H9 (cell line): ENCODE measurements around the gene ENTPD1. TPM values are rescaled to one million over a fixed set of nuclear protein-coding genes. Genes with fewer than 3 reads are reported as not detected.

Experiments used
- DNase-seq: peaks from one replicate; pipeline ENCODE4 v3.0.0-alpha.2; 2017
- H2AFZ ChIP-seq: one replicate; pipeline ENCODE4 v1.6.1; 2013; ENCODE audit warnings: mild to moderate bottlenecking, low read length, control low read depth, moderate library complexity
- H2AK5ac ChIP-seq: 2 replicates; pipeline ENCODE4 v1.6.1; 2013; ENCODE audit warnings: low read length, control low read depth, mixed read lengths; ENCODE audit not compliant: insufficient read length
- H2BK120ac ChIP-seq: one replicate; pipeline ENCODE4 v1.6.1; 2013; ENCODE audit warnings: low read depth, mild to moderate bottlenecking, low read length, control low read depth, inconsistent platforms; ENCODE audit not compliant: poor library complexity, severe bottlenecking
- H2BK12ac ChIP-seq: 2 replicates; pipeline ENCODE4 v1.6.1; 2013; ENCODE audit warnings: low read length, control low read depth, mixed read lengths, low read depth; ENCODE audit not compliant: insufficient read length
- H2BK15ac ChIP-seq: 2 replicates; pipeline ENCODE4 v1.6.1; 2013; ENCODE audit warnings: low read depth, low read length, control low read depth
- H2BK20ac ChIP-seq: one replicate; pipeline ENCODE4 v1.6.1; 2013; ENCODE audit warnings: low read depth, mild to moderate bottlenecking, low read length, control low read depth, inconsistent platforms; ENCODE audit not compliant: poor library complexity, severe bottlenecking
- H2BK5ac ChIP-seq: 2 replicates; pipeline ENCODE4 v1.6.1; 2013; ENCODE audit warnings: low read length, control low read depth, mixed read lengths; ENCODE audit not compliant: insufficient read length
- H3K14ac ChIP-seq: 2 replicates; pipeline ENCODE4 v1.6.1; 2013; ENCODE audit warnings: low read length, control low read depth; ENCODE audit not compliant: insufficient read depth
- H3K18ac ChIP-seq: 2 replicates; pipeline ENCODE4 v1.6.1; 2013; ENCODE audit warnings: low read depth, mild to moderate bottlenecking, mixed read lengths, low read length, control low read depth; ENCODE audit not compliant: insufficient read length
- H3K23ac ChIP-seq: 2 replicates; pipeline ENCODE4 v1.6.1; 2013; ENCODE audit warnings: low read length, control low read depth, mixed read lengths, low read depth; ENCODE audit not compliant: insufficient read length
- H3K23me2 ChIP-seq: 2 replicates; pipeline ENCODE4 v1.6.1; 2013; ENCODE audit warnings: low read depth, mild to moderate bottlenecking, mixed read lengths, low read length, control low read depth; ENCODE audit not compliant: insufficient read length, poor library complexity, severe bottlenecking
- H3K27ac ChIP-seq: 2 replicates; pipeline ENCODE4 v1.5.1; 2013; ENCODE audit warnings: low read length, control low read depth, mixed read lengths, low read depth; ENCODE audit not compliant: insufficient read length
- H3K27me3 ChIP-seq: 2 replicates; pipeline ENCODE4 v1.6.1; 2013; ENCODE audit warnings: low read length, control low read depth, inconsistent platforms; ENCODE audit not compliant: insufficient read depth
- H3K4ac ChIP-seq: 2 replicates; pipeline ENCODE4 v1.6.1; 2013; ENCODE audit warnings: low read depth, mild to moderate bottlenecking, control low read depth, inconsistent platforms, low read length, moderate library complexity
- H3K4me1 ChIP-seq: 2 replicates; pipeline ENCODE4 v1.6.1; 2013; ENCODE audit warnings: low read length, control low read depth, inconsistent platforms; ENCODE audit not compliant: insufficient read depth
- H3K4me2 ChIP-seq: 2 replicates; pipeline ENCODE4 v1.6.1; 2013; ENCODE audit warnings: low read length, control low read depth, mixed read lengths; ENCODE audit not compliant: insufficient read length, insufficient read depth
- H3K56ac ChIP-seq: 2 replicates; pipeline ENCODE4 v1.6.1; 2013; ENCODE audit warnings: low read depth, mild to moderate bottlenecking, mixed read lengths, low read length, control low read depth; ENCODE audit not compliant: insufficient read length
- H3K79me1 ChIP-seq: 2 replicates; pipeline ENCODE4 v1.6.1; 2013; ENCODE audit warnings: low read depth, mild to moderate bottlenecking, moderate library complexity, low read length, control low read depth, inconsistent platforms; ENCODE audit not compliant: insufficient read depth, poor library complexity, severe bottlenecking
- H3K79me2 ChIP-seq: 2 replicates; pipeline ENCODE4 v1.6.1; 2013; ENCODE audit warnings: low read length, control low read depth, inconsistent platforms; ENCODE audit not compliant: insufficient read depth
- H3K9ac ChIP-seq: 2 replicates; pipeline ENCODE4 v1.6.1; 2013; ENCODE audit warnings: low read length, control low read depth, mixed read lengths; ENCODE audit not compliant: insufficient read length; ENCODE audit errors: extremely low read depth
- H3K9me3 ChIP-seq: one replicate; pipeline ENCODE4 v1.6.1; 2013; ENCODE audit warnings: low read depth, low read length, inconsistent platforms; ENCODE audit not compliant: control insufficient read depth
- H3T11ph ChIP-seq: one replicate; pipeline ENCODE4 v1.6.1; 2013; ENCODE audit warnings: mild to moderate bottlenecking, low read length, control low read depth, inconsistent platforms
- H4K20me1 ChIP-seq: one replicate; pipeline ENCODE4 v1.6.1; 2013; ENCODE audit not compliant: control insufficient read depth, insufficient read length, insufficient read depth
- H4K5ac ChIP-seq: 2 replicates; pipeline ENCODE4 v1.6.1; 2013; ENCODE audit warnings: low read depth, mild to moderate bottlenecking, mixed read lengths, low read length, control low read depth; ENCODE audit not compliant: insufficient read length
- H4K8ac ChIP-seq: replicated peaks from 2 replicates; pipeline ENCODE4 v1.6.1; 2013; ENCODE audit warnings: low read length, control low read depth, mixed read lengths, low read depth; ENCODE audit not compliant: insufficient read length
- H4K91ac ChIP-seq: 2 replicates; pipeline ENCODE4 v1.6.1; 2013; ENCODE audit warnings: low read depth, mild to moderate bottlenecking, moderate library complexity, mixed read lengths, low read length, control low read depth; ENCODE audit not compliant: insufficient read length
- H3K27ac Mint-ChIP-seq, 3 experiments: 2 replicates in 2 of 3; 3 replicates in 1 of 3; pipeline ENCODE4 v1.8.0; 2020 to 2021; ENCODE audit warnings: mixed read lengths in 3 of 3, mild to moderate bottlenecking in 1 of 3, moderate library complexity in 1 of 3
- H3K27me3 Mint-ChIP-seq: 2 replicates; pipeline ENCODE4 v1.8.0; 2021; ENCODE audit warnings: low read depth, mild to moderate bottlenecking, moderate library complexity, mixed read lengths
- H3K36me3 Mint-ChIP-seq, 3 experiments: 2 replicates in 2 of 3; 3 replicates in 1 of 3; pipeline ENCODE4 v1.8.0; 2020 to 2021; ENCODE audit warnings: low read depth in 3 of 3, mixed read lengths in 3 of 3; ENCODE audit not compliant: insufficient read depth in 1 of 3
- H3K4me1 Mint-ChIP-seq, 2 experiments: 2 replicates each; pipeline ENCODE4 v1.8.0; 2020; ENCODE audit warnings: mixed read lengths in 2 of 2
- H3K4me3 Mint-ChIP-seq, 2 experiments: 2 replicates in 1 of 2; 3 replicates in 1 of 2; pipeline ENCODE4 v1.8.0; 2020 to 2021; ENCODE audit warnings: mild to moderate bottlenecking in 2 of 2, mixed read lengths in 2 of 2, moderate library complexity in 1 of 2
- H3K9me3 Mint-ChIP-seq, 2 experiments: 2 replicates in 1 of 2; 3 replicates in 1 of 2; pipeline ENCODE4 v1.8.0; 2020; ENCODE audit warnings: mild to moderate bottlenecking in 2 of 2, mixed read lengths in 2 of 2, moderate library complexity in 1 of 2
- WGBS: extraction: QIAGEN DNeasy Blood & Tissue Kit; methylation state at CpG from one replicate; pipeline ENCODE4 v1.1.7; 2013; ENCODE audit warnings: missing lambda C conversion rate, low lambda C conversion rate, mixed read lengths; ENCODE audit not compliant: insufficient read length; ENCODE audit errors: extremely low coverage; 5-methylcytosine and 5-hydroxymethylcytosine counted together
- total RNA-seq: library from RNA; stranded (reverse); gene quantifications from 2 replicates; pipeline ENCODE4 v1.2.1, GENCODE V29; 2021
- TF ChIP-seq, protein P1 (sequence below): fragments of 200-600 bp; sonication (generic); conservative IDR thresholded peaks from 3 replicates; pipeline ENCODE4 v1.8.0; 2021; ENCODE audit warnings: antibody characterized with exemption, mild to moderate bottlenecking

ENTPD1 gene
- total RNA-seq, 1 experiment from 2014 or later = 1.9 TPM

DNA sequence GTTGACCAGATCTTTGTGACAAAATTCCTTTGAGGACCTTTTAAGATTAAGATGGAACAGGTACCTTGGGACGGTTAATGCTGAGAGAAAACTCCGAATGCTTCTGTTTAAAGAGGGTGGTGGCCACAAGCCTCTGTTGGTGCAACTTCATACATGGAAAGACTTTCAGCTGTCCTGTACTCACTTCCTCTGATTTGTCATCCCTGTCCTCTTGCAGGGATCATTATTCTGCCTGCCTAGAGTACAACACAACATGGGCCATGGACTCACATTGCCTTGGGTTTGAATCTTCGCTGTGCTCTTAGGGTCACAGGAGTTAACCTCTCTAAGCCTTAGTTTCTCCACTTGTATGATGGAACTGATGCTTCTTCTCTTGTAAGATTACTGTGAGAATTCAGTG is 75.1 kb downstream of the ENTPD1 start:
- no peak overlapping the region for H2BK120ac ChIP-seq
- H3K56ac ChIP-seq = no peak overlapping the region
- H2AK5ac ChIP-seq = no peak overlapping the region
- H2AFZ ChIP-seq = no peak overlapping the region
- no peak overlapping the region for H3K27ac Mint-ChIP-seq
- no peaks in the 10 kb centered on the region for H3K27me3 ChIP-seq
- H3K79me2 ChIP-seq = no peaks in the 10 kb centered on the region
- H3K9ac ChIP-seq = no peak overlapping the region
- H3K9me3 Mint-ChIP-seq = no peaks in the 10 kb centered on the region; a peak in 1 of 5 replicates
- TF ChIP-seq, protein P1, sequence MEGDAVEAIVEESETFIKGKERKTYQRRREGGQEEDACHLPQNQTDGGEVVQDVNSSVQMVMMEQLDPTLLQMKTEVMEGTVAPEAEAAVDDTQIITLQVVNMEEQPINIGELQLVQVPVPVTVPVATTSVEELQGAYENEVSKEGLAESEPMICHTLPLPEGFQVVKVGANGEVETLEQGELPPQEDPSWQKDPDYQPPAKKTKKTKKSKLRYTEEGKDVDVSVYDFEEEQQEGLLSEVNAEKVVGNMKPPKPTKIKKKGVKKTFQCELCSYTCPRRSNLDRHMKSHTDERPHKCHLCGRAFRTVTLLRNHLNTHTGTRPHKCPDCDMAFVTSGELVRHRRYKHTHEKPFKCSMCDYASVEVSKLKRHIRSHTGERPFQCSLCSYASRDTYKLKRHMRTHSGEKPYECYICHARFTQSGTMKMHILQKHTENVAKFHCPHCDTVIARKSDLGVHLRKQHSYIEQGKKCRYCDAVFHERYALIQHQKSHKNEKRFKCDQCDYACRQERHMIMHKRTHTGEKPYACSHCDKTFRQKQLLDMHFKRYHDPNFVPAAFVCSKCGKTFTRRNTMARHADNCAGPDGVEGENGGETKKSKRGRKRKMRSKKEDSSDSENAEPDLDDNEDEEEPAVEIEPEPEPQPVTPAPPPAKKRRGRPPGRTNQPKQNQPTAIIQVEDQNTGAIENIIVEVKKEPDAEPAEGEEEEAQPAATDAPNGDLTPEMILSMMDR = no peak
- DNase-seq = no peak
- no peaks in the 10 kb centered on the region for H3K23me2 ChIP-seq
- H4K5ac ChIP-seq = no peak overlapping the region
- H3K79me1 ChIP-seq = no peaks in the 10 kb centered on the region
- H2BK20ac ChIP-seq = no peak overlapping the region
- no peak overlapping the region for H3K4ac ChIP-seq
- no peak overlapping the region for H2BK12ac ChIP-seq
- H2BK5ac ChIP-seq = no peak overlapping the region
- no peak overlapping the region for H4K8ac ChIP-seq
- H4K20me1 ChIP-seq = no peaks in the 10 kb centered on the region
- no peak overlapping the region for H3K4me3 Mint-ChIP-seq
- H2BK15ac ChIP-seq = no peak overlapping the region
- no peak overlapping the region for H4K91ac ChIP-seq
- no peaks in the 10 kb centered on the region; a peak in 1 of 7 replicates for H3K36me3 Mint-ChIP-seq
- no peaks in the 10 kb centered on the region for H3K27me3 Mint-ChIP-seq
- H3K23ac ChIP-seq = no peak overlapping the region
- no peak overlapping the region for H3T11ph ChIP-seq
- H3K4me1 Mint-ChIP-seq = no peaks in the 10 kb centered on the region
- no peaks in the 10 kb centered on the region for H3K4me1 ChIP-seq
- H3K14ac ChIP-seq = no peak overlapping the region
- H3K9me3 ChIP-seq = no peaks in the 10 kb centered on the region
- WGBS = no CpG with 5 or more reads among the region's 3 CpGs
- H3K18ac ChIP-seq = no peak overlapping the region
- no peak overlapping the region for H3K27ac ChIP-seq
- no peak overlapping the region for H3K4me2 ChIP-seq
